Limb (tissue), 2 donors: ENCODE data around the gene FERMT1.
"Not testable (repeated sequence)": the region's sequence is repeated elsewhere in the genome, so short reads cannot be mapped to it uniquely, and the experiment has no call there.

ENCODE experiments used
- DNase-seq, 2 donors: peaks; one replicate each; pipeline ENCODE4 v3.0.0-alpha.2; 2016; ENCODE audit errors: extremely low spot score in 2 of 2

The FERMT1 gene

GRCh38 chr20:6115221-6115895 is 7.5 kb downstream of the FERMT1 start:
- no peak for DNase-seq

GRCh38 chr20:6114696-6115095 is 8.1 kb downstream of the FERMT1 start:
- DNase-seq = no peak

- no peak for DNase-seq
These were observed 8.9 kb downstream of the FERMT1 start for GRCh38 chr20:6113951-6114350.

DNA sequence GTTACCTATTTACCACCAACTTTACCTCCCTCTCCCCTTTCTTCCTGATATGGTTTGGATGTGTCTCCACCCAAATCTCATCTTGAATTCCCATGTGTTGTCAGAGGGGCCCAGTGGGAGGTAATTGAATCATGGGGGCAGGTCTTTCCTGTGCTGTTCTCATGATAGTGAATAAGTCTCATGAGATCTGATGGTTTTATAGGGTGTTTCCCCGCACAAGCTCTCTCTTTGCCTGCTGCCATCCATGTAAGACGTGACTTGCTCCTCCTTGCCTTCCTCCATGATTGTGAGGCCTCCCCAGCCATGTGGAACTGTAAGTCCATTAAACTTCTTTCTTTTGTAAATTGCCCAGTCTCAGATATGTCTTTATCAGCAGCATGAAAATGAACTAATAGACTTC is 9.9 kb downstream of the FERMT1 start:
- DNase-seq = not testable (repeated sequence)

DNA sequence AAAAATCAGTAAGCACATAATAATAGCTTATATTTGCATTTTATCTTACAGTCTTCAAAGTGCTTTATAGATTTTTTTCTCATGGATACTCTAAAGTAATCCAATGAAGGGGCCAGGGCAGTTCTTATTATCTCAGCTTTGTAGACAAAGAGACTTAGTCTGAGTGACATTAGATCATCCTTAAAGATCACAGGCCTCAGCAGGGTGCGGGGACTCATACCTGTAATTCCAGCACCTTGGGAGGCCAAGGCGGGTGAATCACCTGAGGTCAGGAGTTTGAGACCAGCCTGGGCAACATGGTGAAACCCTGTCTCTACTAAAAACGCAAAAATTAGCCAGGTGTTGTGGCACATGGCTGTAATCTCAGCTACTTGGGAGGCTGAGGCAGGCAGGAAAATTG is 14.5 kb downstream of the FERMT1 start:
- DNase-seq = no peak

DNA sequence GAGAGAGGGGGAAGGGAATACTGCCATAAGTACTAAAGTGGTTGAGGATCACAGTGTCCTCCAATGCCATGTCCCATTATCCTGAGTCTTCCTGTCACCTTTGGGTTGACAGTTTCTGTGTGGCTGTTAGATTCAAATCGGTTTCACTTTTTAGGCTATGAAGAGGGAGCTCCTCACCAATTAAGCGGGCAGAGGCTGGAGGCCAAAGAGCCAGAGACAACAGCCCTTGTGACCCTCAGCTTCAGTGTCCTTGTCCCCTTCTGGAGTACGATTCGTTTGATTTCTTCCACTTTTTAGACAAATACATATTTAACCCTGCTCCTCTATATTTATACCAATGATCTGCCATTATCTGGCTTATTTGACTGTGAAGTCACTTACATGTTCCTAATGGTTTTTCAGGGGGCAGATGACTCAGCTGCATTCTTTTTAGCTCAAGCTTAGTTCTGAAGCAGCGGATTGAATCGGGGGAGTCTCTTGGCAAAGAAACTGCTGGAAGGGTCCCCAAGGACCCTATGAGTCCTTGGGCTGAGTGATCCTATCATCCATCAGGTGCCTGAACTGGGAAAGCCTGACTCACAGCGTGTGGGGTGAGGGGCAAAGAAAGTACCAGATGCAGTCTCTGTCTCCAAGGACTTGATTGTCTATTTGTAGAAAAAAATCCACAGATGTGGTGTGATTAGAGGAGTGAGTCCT is 18.2 kb downstream of the FERMT1 start:
- no peak for DNase-seq

- no peak for DNase-seq
These were observed 19.5 kb downstream of the FERMT1 start for GRCh38 chr20:6103301-6103700.

DNA sequence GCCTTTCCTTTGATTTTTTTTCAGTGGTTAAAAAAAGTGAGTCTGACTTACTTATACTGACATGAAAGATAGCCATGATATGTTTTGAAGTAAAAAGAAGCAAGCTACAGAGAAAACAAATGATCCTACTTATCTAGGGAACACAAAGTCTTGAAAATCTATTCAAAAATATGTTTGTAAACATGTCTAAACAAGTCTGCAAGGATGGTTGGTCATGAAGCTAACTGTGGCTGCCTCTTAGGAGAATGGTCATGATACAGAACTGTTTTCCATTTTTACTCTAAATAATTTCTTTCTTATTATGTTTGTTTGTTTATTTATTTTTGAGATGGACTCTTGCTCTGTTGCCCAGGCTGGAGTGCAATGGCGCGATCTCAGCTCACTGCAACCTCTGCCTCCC is 21.5 kb downstream of the FERMT1 start:
- no peak for DNase-seq

DNA sequence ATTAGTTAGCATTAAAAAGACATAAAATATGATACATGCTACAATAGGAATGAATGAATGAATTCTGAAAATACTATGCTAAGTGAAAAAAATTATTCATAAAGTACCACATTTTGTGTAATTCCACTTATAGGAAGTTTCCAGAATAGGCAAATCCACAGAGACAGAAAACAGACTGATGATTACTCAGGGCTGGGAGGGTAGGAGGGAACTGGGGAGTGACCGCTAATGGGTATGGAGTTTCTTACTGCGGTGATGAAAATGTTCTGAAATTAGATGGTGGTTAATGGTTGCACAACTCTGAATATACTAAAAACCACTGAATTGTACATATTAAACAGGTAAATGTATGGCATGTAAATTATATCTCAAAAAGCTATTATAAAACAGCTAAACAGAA is 22.6 kb downstream of the FERMT1 start:
- no peak for DNase-seq

- DNase-seq = no peak
These were observed 23.0 kb downstream of the FERMT1 start for GRCh38 chr20:6099819-6100218.

DNA sequence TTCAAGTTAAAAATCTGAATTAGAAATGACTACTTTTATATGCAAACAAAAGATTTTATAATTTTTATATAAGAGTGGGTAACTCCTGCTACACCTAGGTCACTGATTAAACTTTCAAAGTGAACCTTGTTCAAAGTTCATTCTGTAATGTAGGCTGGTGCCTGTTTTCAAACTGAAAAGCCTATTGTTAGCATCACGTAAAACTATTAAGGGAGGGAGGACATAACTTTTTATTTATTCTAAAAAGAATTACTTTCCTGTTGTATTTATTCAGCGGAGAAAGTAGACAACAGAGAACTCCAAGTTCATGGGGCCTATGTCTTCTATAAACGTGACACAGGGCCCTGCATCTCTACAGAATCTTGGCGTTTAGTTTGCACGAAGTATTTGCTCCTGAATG is 27.4 kb downstream of the FERMT1 start:
- DNase-seq = no peak

DNA sequence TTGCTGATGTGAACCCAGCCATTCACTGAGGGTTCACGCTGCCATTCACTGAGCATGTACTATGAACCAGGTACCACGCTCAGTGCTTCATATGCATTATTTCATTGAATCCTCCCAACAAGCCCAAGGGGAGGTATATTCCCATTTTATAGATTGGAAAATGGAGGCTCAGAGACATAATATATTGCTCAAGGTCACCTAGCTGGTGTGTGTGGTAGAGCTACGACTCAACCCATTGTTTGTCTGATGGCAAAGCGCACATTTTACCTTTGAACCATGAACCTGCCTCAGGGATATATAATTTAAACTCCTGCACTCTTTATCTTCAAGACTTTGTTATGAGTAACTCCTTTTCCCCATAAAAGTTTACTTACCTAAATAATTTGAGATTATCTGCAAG is 28.3 kb downstream of the FERMT1 start:
- DNase-seq = no peak

DNA sequence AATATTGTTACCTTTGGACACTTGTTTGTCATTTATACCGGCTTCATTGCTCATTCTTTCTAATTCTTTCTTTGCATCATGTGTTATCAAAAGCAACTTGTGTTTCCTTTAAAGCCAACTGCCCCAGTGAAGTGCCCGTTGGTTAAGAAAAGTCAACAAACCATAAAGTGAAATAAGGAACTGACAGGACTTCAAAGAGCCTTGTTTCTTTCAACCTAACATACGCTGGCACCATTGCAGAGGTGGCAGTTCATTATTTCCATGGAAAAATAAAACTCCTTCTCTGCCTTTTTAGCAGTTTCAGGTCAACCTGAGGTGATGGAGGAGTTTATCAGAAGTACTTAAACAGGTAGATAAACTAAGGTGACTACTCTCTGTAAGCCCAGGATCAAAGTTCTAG is 28.8 kb downstream of the FERMT1 start:
- DNase-seq = no peak

- no peak for DNase-seq
These were observed 31.2 kb downstream of the FERMT1 start for GRCh38 chr20:6091661-6092060.

DNA sequence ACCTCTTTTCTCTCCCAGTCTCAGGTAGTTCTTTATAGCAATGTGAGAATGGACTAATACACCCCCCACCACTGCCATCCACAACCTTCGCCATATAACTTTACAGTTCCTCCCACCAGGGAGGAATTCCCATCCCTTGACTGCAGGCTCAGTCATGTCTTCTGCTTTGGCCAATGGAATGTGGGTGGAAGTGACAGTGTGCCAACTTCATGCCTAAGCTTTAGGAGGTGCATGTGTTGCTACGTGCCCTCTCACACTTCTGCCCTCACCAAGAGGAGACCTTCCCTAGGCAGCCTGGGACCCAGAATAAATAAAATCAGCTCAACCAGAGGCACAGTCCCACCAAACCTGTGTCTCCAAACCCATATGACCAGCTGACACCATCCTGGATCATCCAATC is 36.0 kb downstream of the FERMT1 start:
- no peak for DNase-seq

DNA sequence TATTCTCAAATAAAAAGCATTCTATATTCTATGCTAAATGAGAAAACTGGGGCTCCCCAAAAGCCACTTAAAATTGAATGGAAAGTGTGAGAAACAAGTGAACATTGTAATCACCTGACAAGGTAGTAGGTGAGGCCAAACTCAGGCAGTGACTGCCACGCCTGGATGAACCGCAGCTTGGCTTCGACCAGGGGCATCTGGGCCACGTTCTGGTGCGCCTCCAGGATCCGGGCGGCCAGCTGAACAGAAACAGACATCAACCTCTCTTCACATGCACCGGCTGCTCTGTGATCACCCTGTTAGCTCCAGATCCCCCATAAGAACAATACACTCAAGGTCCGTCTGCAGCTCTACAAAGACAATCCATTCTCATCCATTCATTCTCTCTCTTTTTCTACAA is 38.9 kb downstream of the FERMT1 start:
- no peak for DNase-seq

GRCh38 chr20:6081236-6081635 is 41.6 kb downstream of the FERMT1 start:
- no peak for DNase-seq

DNA sequence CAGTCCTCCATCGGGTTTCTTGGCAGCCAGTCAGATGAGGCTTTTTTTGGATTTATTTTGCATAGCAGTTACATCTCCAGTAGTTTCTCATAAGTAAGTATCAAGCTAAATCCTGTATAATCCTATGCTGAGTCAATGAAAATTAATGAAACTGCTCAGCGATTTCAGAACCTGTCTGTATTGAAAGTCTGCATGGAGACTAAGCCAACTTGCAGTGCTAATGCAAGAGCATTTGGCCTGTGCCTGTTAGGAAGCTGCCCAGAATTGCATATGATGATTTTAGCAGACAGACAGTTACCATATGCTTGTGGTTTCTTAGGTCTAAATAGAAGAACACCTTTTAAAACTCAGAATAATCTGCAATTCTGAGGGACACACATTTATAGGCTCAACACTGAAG is 43.8 kb downstream of the FERMT1 start:
- peak in 1 of 2 donors; percentile 30 for DNase-seq

- peak; percentile 75 to 81 for DNase-seq
These were observed 47.2 kb downstream of the FERMT1 start for GRCh38 chr20:6075428-6076219.

DNA sequence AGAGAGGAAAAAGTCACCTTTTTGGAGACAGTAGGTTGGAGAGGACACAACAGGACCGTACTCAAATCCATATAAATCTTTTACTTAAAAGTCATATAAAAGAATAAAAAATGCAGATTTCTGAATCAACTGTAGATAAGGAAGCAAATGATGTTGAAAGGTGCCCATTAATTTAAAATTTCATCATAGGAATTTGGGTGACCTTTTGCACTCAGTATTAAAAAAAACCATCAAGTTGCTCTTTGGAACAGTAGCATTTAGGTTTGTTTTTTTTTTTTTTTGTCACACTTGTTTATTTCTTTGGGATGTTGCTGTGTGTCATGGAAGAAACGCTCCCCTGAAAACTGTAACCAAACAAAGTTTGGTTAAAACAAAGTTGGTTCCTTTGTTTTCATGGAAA is 48.0 kb downstream of the FERMT1 start:
- no peak for DNase-seq

GRCh38 chr20:6074145-6074561 is 48.7 kb downstream of the FERMT1 start:
- DNase-seq = no peak

DNA sequence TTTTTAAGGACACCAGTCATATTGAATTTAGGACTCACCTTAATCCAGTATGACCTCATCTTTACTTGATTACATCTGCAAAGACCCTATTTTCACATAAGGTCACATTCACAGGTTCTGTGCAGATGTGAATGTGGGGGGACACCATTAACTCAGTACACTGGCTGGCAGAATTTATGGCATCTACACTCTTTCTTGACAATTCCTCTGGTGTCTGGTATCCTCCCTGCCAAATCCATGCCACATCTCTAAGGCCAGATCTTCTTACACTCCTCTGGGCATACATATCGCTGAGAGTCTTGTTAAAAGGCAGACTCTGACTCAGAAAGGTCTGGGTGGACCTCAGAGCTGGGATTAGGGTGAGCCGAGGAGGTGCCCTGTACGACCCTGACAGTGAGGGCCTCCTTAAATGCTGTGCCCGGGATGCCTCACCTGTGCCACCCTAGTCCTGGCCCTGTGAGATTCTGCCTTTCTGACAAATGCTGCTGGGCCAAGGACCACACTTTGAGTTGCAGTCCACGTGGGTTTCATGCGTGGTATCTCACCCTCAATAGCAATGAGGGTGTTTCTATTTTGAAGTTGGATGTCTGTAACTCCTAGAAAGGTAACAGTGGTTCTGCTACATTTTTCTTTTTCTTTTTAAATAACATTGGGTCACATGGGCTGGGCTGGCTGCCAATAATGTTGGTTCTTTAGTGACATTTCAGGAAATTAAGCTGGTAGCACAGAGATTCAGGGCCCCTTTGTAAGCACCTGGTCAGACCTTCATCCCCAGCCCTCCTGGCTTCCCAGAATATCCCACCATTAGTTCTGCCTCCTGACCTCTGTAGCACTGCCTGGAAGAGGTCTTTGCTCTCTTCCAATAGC is 51.8 kb downstream of the FERMT1 start:
- no peak for DNase-seq
